NOMO-1 treated with dmso at 0.1 percent for 144 hours (cell line): ENCODE results near the gene CD320.

Experiments
- DNase-seq: peaks from one replicate; lab custom pipeline; 2025; ENCODE audit not compliant: unreplicated experiment; lab: John Stamatoyannopoulos, UW

CD320 gene

DNA sequence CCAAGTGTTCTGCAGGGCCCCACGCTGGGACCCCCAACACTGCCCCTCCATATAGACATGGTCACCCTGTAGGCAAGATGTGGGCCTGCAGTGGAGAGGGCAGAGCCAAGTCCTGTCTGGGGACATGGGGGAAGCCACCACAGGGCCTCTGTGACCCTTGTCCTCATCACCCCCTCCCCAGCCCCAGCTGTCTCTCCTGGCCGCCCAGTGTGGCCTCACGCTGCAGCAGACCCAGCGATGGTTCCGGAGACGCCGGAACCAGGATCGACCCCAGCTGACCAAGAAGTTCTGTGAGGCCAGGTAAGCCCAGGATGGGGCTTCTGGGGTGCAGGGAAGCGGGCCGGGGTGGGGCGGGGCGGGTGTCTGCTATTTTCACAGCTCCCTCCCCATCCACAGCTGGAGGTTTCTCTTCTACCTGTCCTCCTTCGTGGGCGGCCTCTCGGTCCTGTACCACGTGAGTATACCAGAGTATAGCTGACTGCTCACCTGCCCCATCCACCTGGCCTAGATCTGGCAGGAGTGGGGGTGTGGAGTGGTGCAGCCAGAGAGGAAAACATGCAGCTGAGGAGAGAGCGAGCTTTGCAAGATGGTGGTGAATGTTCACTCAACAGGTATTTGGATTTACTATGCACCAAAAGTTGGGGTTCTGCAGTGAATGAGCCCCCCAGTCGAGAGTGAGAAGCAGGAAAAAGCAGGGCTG lies 52.6 kb downstream of the CD320 start:
- DNase-seq: no peak

DNA sequence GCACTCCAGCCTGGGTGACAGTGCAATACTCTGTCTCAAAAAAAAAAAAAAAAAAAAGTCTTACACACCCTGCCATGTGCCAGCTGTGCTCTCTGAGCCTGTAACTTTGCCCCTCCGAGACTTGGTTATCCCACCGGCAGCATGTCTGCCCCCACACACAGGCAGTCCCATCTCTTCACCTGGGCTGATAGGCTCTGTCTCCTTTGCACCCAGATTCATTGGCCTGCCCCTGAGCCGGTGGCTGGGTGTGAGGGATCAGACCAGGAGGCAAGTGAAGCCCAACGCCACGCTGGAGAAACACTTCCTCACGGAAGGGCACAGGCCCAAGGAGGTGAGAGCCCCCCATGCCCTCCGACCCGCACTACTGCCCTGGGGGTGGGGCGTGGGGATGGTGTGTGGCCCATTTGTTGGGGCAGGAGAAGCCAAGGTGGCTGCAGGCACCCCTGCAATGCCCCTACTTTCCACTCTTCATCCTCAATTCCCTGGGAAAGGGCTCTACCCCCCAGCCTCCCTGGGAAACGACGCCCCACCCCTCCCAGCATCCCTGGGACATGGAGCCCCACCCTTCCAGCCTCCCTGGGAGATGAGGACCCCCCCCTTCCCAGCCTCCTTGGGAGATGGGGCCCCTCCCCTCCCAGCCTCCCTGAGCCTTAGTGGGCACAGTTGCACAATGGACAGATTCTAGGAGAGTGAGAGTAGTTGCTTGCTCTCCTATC lies 53.7 kb downstream of the CD320 start:
- no peak for DNase-seq

DNA sequence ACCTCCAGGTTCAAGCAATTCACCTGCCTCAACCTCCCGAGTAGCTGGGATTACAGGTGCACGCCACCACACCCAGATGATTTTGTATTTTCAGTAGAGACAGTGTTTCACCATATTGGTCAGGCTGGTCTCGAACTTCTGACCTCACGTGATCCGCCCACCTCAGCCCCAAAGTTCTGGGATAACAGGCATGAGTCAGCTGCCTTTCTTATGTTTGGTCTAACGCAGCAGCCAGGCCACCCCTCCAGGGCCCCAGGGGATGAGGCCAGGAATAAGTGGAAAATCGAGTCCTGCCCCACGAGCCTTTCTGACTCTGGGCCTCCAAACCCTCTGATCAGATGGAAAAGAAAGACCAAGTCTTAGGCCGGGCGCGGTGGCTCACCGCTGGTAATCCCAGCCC lies 54.5 kb downstream of the CD320 start:
- no peak for DNase-seq

DNA sequence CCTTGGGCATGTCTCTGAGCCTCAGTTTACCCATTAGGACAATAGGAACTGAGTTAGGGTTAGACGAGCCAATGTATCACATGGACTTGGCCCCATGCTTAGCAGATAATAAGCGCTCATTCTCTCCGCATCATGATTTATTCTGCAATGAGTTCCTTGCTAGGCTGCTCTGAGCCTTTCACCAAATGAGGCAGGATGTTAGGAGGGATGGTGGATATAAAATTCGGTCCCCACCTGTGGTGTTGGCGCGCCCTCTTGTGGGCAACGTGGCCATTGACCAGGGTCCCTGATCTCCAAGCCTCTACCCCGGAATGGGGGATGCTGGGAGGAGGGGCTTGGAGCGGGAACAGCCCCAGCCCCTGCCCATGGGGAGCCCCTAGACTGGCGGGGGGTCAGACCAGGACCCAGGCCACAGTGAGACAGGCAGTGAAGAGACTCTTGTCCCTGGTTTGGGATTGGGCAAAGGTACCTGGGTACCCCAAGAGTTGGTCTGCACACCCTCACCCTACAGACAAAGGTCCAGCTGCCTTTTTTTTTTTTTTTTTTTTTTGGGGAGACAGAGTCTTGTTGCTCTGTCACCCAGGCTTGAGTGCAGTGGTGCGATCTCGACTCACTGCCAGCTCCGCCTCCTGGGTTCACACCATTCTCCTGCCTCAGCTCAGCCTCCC lies 55.1 kb downstream of the CD320 start:
- DNase-seq: peak; percentile 68
